Upper lobe of right lung (tissue), 1 donor: ENCODE data around the gene HDAC4. TPM values are rescaled to one million over a fixed set of nuclear protein-coding genes. Genes with fewer than 3 reads are reported as not detected.

Source experiments
- ATAC-seq: fragments of 200-7000 bp; cut with Tn5 transposase; one replicate; pipeline ENCODE4 v1.9.1; 2020; ENCODE audit warnings: mild to moderate bottlenecking, moderate library complexity
- DNase-seq: peaks from one replicate; pipeline ENCODE4 v3.0.0-alpha.2; 2020
- H3K27ac ChIP-seq: fragments of 200-600 bp; one replicate; pipeline ENCODE4 v1.8.0; 2022
- H3K27me3 ChIP-seq: fragments of 200-600 bp; one replicate; pipeline ENCODE4 v1.8.0; 2022; ENCODE audit warnings: mild to moderate bottlenecking
- H3K36me3 ChIP-seq: fragments of 200-600 bp; one replicate; pipeline ENCODE4 v1.8.0; 2022
- H3K4me1 ChIP-seq: fragments of 200-600 bp; one replicate; pipeline ENCODE4 v1.8.0; 2022
- H3K4me3 ChIP-seq: fragments of 200-600 bp; one replicate; pipeline ENCODE4 v1.8.0; 2022; ENCODE audit warnings: mild to moderate bottlenecking
- H3K9me3 ChIP-seq: fragments of 200-600 bp; one replicate; pipeline ENCODE4 v1.8.0; 2022
- intact Hi-C: fragments of 100-400 bp; cut with DNase I; formaldehyde crosslinking; loops from one replicate; pipeline ENCODE4 v1.11.0; 2022
- total RNA-seq: library from RNA; stranded (reverse); fragmentation: NEBNext Ultra II Directional; extraction: Animal tissue kit (Norgen Biotek cat#: 25700); gene quantifications from one replicate; pipeline ENCODE4 v1.2.1, GENCODE V29; 2021
- TF ChIP-seq, protein P1 (sequence below): fragments of 200-600 bp; IDR thresholded peaks from one replicate; pipeline ENCODE4 v1.8.0; 2022; ENCODE audit warnings: antibody characterized with exemption
- donor health status: DM: no; HTN: yes; CAD: no; lungs with severe emphysema.

The HDAC4 gene
- total RNA-seq, 1 donor from 2014 or later = 44.1 TPM

DNA sequence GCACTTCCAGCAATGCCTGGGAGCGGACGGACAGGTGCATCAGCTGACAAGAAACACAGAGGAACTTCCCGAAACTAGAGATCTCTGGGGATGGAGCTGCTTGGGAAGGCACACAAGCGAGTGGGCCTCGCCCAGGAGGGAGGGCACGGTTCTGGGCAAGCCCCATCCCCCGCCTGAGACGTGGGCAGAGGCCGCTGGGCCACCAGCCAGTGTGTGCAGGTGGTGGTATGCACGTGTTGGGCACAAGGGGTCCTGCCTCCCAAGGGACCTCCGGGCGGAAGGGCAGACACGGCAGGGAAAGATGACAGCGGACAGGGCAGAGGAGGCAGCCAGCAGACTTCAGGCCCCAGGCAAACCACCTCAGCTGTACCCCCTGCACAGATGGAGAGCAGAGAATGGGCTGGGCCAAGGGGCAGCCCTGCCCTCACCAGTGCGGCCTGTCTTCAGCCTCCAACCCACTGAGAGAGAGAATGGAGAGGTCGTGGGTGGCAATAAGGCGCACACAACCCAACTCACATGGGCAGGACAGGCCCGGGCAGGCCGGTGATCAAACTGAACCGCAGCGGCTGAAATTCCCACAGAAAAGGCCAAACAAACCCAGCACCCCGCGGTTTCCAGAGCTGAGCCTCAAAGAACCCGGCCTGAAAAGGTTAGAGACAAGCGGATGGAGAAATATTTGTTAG is 51.2 kb downstream of the HDAC4 start:
- peak; percentile 24 for ATAC-seq
- no peak overlapping the region for H3K27ac ChIP-seq
- no peak for DNase-seq

DNA sequence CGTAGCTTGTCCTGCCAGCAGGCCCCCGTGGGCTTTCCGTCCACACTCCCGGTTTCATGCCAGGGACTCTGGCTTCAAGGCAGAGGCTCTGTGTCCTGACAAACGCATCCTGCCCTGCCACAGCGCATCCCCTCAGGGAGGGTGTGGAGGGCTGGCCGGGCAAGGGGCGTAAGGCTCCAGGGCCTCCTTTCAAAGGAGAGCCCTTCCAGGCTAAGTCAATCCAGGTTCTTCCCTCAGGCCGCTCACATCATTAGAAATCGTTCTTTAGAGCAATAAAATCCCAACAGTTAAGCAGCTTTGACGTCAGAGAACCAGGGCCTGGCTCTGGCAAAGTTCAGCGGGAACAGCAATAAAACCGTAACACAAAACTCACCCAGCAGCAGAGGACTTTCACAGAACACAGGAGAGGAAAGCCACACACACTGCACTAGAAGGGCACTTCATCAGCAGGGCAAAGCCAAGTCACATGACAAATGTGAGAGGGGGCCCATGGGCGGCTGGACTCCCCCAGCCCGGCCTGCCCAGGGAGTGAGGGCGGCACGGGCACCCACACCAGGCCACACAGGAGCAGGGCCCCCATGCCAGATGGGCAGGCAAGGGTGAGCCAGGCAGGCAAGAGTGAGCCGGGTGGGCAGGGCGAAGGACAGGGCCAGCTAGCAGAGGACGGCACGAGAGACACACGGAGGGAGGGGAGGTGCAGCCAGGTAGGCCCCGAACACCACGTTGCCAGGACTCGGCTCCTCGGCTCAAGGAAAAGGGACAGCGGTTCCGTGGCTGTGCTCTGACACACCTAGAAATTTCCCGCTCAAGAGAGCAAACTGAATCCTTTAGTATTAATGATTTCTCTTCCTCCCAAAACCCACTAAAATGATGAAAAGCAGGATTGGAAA is 52.0 kb downstream of the HDAC4 start:
- Histone ChIP-seq H3K9me3 (no peaks in the 10 kb centered on the region), H3K4me1 (no peaks in the 10 kb centered on the region), H3K36me3 (peaks cover 28% of the 10 kb centered on the region), H3K27ac (no peak overlapping the region), H3K27me3 (no peaks in the 10 kb centered on the region), H3K4me3 (no peak overlapping the region)
- intact Hi-C loops = no loop called here
- TF ChIP-seq, protein P1, sequence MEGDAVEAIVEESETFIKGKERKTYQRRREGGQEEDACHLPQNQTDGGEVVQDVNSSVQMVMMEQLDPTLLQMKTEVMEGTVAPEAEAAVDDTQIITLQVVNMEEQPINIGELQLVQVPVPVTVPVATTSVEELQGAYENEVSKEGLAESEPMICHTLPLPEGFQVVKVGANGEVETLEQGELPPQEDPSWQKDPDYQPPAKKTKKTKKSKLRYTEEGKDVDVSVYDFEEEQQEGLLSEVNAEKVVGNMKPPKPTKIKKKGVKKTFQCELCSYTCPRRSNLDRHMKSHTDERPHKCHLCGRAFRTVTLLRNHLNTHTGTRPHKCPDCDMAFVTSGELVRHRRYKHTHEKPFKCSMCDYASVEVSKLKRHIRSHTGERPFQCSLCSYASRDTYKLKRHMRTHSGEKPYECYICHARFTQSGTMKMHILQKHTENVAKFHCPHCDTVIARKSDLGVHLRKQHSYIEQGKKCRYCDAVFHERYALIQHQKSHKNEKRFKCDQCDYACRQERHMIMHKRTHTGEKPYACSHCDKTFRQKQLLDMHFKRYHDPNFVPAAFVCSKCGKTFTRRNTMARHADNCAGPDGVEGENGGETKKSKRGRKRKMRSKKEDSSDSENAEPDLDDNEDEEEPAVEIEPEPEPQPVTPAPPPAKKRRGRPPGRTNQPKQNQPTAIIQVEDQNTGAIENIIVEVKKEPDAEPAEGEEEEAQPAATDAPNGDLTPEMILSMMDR = no peak
- DNase-seq (no peak), ATAC-seq (no peak)

More for the DNA sequence above, 51.2 kb downstream of the HDAC4 start:
- H3K9me3 ChIP-seq = no peaks in the 10 kb centered on the region
- intact Hi-C loops = no loop called here
- TF ChIP-seq, protein P1 = no peak
- H3K4me1 ChIP-seq = no peaks in the 10 kb centered on the region
- no peak overlapping the region for H3K4me3 ChIP-seq
- H3K36me3 ChIP-seq = peaks cover 28% of the 10 kb centered on the region
- no peaks in the 10 kb centered on the region for H3K27me3 ChIP-seq

DNA sequence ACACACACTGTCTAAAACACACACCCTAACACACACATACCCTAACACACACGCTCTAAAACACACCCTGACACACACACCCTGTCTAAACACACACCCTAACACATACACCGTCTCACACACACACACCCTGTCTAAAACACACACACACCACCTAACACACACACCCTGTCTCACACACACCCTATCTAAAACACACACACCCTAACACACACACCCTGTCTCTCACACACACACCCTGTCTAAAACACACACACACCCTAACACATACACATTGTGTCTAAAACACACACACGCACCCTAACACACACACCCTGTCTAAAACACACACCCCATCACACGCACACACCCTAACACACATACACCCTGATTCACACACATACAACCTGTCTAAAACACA is 54.1 kb downstream of the HDAC4 start:
- Histone ChIP-seq H3K27ac (no peak overlapping the region), H3K4me1 (no peaks in the 10 kb centered on the region), H3K4me3 (no peak overlapping the region), H3K27me3 (no peaks in the 10 kb centered on the region), H3K9me3 (no peaks in the 10 kb centered on the region), H3K36me3 (peaks cover 17% of the 10 kb centered on the region)
- DNase-seq (no peak), ATAC-seq (no peak)
- TF ChIP-seq, protein P1 = no peak
- intact Hi-C loops = no loop called here

DNA sequence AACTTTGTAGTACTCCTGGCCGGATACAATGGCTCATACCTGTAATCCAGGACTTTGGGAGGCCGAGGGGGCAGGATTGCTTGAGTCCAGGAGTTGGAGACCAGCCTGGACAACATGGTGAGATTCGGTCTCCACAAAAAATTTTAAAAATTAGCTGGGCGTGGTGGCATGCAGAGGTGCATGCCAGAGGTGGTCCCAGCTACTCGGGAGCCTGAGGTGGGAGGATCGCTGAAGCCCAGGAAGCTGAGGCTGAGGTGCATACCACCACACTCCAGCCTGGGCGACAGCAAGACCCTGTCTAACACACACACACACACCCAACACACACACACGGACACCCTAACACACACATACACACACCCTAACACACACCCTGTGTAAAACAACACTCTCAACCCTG is 55.6 kb downstream of the HDAC4 start:
- DNase-seq (no peak), ATAC-seq (no peak)
- intact Hi-C loops = no loop called here
- Histone ChIP-seq H3K36me3 (peaks cover 9% of the 10 kb centered on the region), H3K27me3 (no peaks in the 10 kb centered on the region), H3K9me3 (no peaks in the 10 kb centered on the region), H3K4me1 (no peaks in the 10 kb centered on the region), H3K4me3 (no peak overlapping the region), H3K27ac (no peak overlapping the region)
- TF ChIP-seq, protein P1 = no peak

DNA sequence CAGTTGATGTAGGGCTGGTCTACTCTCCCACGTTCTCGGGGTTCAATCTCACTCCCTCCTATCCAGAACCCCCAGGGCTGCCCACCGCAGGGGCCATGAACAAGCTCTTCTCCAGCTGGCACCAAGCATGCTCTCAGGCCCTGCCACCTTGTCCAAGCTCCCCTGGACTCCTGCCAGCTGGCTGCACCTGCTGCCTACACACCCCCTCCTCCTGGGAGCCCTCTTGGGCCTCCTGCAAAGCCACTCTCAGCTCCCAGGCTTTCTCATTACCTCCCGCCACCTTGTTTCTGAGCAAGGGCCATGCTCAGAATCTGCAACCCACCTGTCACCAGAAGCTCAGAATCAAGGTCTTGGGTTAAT is 56.0 kb downstream of the HDAC4 start:
- DNase-seq = no peak

More for the DNA sequence above, 56.0 kb downstream of the HDAC4 start:
- intact Hi-C loops = no loop called here
- peaks cover 9% of the 10 kb centered on the region for H3K36me3 ChIP-seq
- no peaks in the 10 kb centered on the region for H3K4me1 ChIP-seq
- peak; percentile 22 for ATAC-seq
- no peak overlapping the region for H3K4me3 ChIP-seq
- TF ChIP-seq, protein P1 = no peak
- no peaks in the 10 kb centered on the region for H3K27me3 ChIP-seq
- no peak overlapping the region for H3K27ac ChIP-seq
- no peaks in the 10 kb centered on the region for H3K9me3 ChIP-seq
